Fibroblast of lung (primary cell): Measurements from ENCODE around the gene ANO1. TPM values are rescaled to one million over a fixed set of nuclear protein-coding genes. Genes with fewer than 3 reads are reported as not detected.

Experiments
- DNase-seq, 2 donors: peaks; one replicate each; pipeline versions ENCODE4 v3.0.0 to v3.0.0-alpha.2; 2010; ENCODE audit warnings: low read depth in 2 of 2
- H2AFZ ChIP-seq: 2 replicates; pipeline ENCODE4 v1.5.1; 2012; ENCODE audit warnings: low read length, control low read depth, inconsistent platforms
- H3K27ac ChIP-seq: 2 replicates; pipeline ENCODE4 v1.5.1; 2011; ENCODE audit warnings: low read length, control low read depth; ENCODE audit not compliant: insufficient read depth
- H3K27me3 ChIP-seq: 2 replicates; pipeline ENCODE4 v1.5.1; 2011; ENCODE audit warnings: mild to moderate bottlenecking, low read length; ENCODE audit not compliant: control insufficient read depth, insufficient read depth
- H3K36me3 ChIP-seq: 2 replicates; pipeline ENCODE4 v1.5.1; 2011; ENCODE audit warnings: low read length; ENCODE audit not compliant: control insufficient read depth, insufficient read depth
- H3K4me1 ChIP-seq: 2 replicates; pipeline ENCODE4 v1.5.1; 2011; ENCODE audit warnings: low read length; ENCODE audit not compliant: control insufficient read depth, insufficient read depth; ENCODE audit errors: extremely low read depth
- H3K4me2 ChIP-seq: 2 replicates; pipeline ENCODE4 v1.5.1; 2011; ENCODE audit warnings: low read length, control low read depth; ENCODE audit not compliant: insufficient read depth; ENCODE audit errors: extremely low read depth
- H3K4me3 ChIP-seq, 4 experiments: fragments of 200-600 bp in 1 of 4; sonication (generic) in 1 of 4; replicated peaks in 1 of 4; 2 replicates each; pipeline ENCODE4 v1.5.1; 2011 to 2016; ENCODE audit warnings: low read length in 4 of 4, low read depth in 3 of 4, mild to moderate bottlenecking in 3 of 4, control low read depth in 2 of 4, inconsistent platforms in 1 of 4, mixed read lengths in 1 of 4; ENCODE audit not compliant: insufficient read depth in 1 of 4; ENCODE audit errors: control extremely low read depth in 1 of 4
- H3K79me2 ChIP-seq: 2 replicates; pipeline ENCODE4 v1.5.1; 2012; ENCODE audit warnings: mild to moderate bottlenecking, low read length, inconsistent platforms; ENCODE audit not compliant: control insufficient read depth, insufficient read depth
- H3K9ac ChIP-seq: 2 replicates; pipeline ENCODE4 v1.5.1; 2011; ENCODE audit warnings: mild to moderate bottlenecking, low read length, control low read depth; ENCODE audit not compliant: insufficient read depth
- H3K9me3 ChIP-seq: 2 replicates; pipeline ENCODE4 v1.5.1; 2012; ENCODE audit warnings: low read depth, low read length; ENCODE audit not compliant: control insufficient read depth, insufficient read depth
- H4K20me1 ChIP-seq: 2 replicates; pipeline ENCODE4 v1.5.1; 2011; ENCODE audit warnings: low read length; ENCODE audit not compliant: control insufficient read depth, insufficient read depth; ENCODE audit errors: extremely low read depth
- CTCF ChIP-seq, 2 donors: IDR thresholded peaks in 1 of 2; conservative IDR thresholded peaks in 1 of 2; 1 replicate in 1 of 2; 2 replicates in 1 of 2; pipeline ENCODE4 v1.5.1; 2011 to 2012; ENCODE audit warnings: low read length in 2 of 2, control low read depth in 1 of 2, inconsistent platforms in 1 of 2, low read depth in 1 of 2, mild to moderate bottlenecking in 1 of 2
- EZH2 ChIP-seq: IDR thresholded peaks from 2 replicates; pipeline ENCODE4 v1.5.1; 2012; ENCODE audit warnings: low read length, control low read depth, mild to moderate bottlenecking; ENCODE audit errors: missing control alignments
- polyA plus RNA-seq, 2 donors: library from polyadenylated mRNA; depleted of rRNA in 1 of 2; stranded (reverse) in 1 of 2; unstranded in 1 of 2; fragments of >200 nt; gene quantifications; 2 replicates each; pipeline ENCODE4 v1.2.1, GENCODE V29; 2011 to 2012; ENCODE audit warnings: missing spikeins in 1 of 2
- total RNA-seq: library from RNA; depleted of rRNA; stranded (reverse); fragments of >200 nt; gene quantifications from 2 replicates; pipeline ENCODE4 v1.2.1, GENCODE V29; 2014

The ANO1 gene
- total and polyA plus RNA-seq, 2 donors (not counting 1 experiment from before 2014, with no cell fraction given) = 0.99 to 4.1 TPM

DNA sequence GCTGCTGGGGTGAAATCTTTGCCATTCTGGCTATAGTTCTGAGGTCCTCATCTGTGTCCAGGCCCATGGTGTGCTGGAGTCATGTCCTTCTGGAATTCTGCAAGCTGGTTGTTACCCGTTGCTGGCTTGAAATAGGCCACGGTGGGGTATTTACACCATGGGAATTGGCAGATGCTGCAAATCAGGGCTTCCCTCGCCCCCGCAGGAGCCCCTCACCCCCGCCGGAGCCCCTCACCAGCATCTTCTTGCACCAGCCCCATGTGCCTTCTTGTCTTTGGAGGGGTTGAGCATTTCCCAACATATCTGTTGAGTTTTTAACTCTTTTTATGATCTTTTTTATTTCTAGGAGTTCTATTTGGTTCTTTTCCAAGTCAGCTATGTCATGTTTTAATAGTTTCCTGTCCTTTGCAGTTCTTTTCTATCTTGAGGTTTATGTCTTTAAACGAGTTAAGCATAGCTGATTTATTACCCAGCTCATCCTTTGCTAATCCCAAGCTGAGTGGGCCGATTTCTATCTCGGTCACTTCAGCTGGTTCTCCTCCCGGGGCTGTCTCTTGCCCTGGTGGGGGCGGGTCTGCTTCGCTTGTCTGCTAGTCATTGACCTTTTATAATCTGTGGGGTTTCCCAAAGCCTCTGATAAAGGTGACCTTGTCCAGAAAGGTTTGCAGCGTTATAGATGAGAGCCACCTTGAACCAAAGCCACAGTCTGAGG, 17.6 kb downstream of the ANO1 start:
- TF ChIP-seq CTCF (conservative IDR thresholded peaks at IDR 0.05 in 1 of 2, IDR thresholded peaks at IDR 0.05 in 1 of 2; ENCODE audit: low read depth in 1 of 2, low read length in 2 of 2) = no peak
- TF ChIP-seq EZH2 = no peak
- Histone ChIP-seq H3K9me3 (no peaks in the 10 kb centered on the region), H3K9ac (no peak overlapping the region), H2AFZ (no peak overlapping the region), H3K36me3 (no peaks in the 10 kb centered on the region), H3K79me2 (no peaks in the 10 kb centered on the region), H3K27ac (no peak overlapping the region), H4K20me1 (no peaks in the 10 kb centered on the region), H3K4me1 (no peaks in the 10 kb centered on the region), H3K4me2 (no peak overlapping the region), H3K4me3 (no peak overlapping the region), H3K27me3 (peaks cover 5% of the 10 kb centered on the region)
- no peak for DNase-seq

- no peak for DNase-seq
- H4K20me1 ChIP-seq = no peaks in the 10 kb centered on the region
- no peak overlapping the region for H2AFZ ChIP-seq
- no peak overlapping the region for H3K9ac ChIP-seq
- no peaks in the 10 kb centered on the region for H3K4me1 ChIP-seq
- TF ChIP-seq EZH2 = no peak
- H3K27me3 ChIP-seq = peaks cover 2% of the 10 kb centered on the region
- no peak overlapping the region for H3K4me3 ChIP-seq
- no peaks in the 10 kb centered on the region for H3K36me3 ChIP-seq
- H3K79me2 ChIP-seq = no peaks in the 10 kb centered on the region
- H3K27ac ChIP-seq = no peak overlapping the region
- no peak overlapping the region for H3K4me2 ChIP-seq
- no peaks in the 10 kb centered on the region for H3K9me3 ChIP-seq
Observed at GRCh38 chr11:70097783-70098563, 19.9 kb downstream of the ANO1 start.

DNA sequence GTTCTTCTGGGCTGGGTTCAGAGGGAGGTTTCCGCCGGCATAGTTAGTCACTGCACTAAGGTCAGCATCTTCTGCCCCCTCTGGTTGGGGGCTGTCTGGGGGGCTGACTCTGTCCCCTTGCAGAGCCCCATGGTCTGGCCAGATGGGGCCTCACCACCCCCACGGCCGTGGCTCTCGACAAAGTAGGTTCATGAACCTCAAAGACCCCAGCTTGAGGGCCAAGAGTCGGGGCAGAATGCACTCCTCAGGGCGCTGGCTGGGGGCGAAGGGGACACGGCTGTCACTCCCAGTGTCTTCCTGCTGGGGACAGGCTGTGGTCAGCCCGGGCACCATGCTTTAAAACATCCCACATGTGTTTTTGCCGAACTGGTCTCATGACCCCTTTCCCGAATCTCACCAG, 20.8 kb downstream of the ANO1 start:
- H3K9me3 ChIP-seq = no peaks in the 10 kb centered on the region
- DNase-seq = no peak
- no peaks in the 10 kb centered on the region for H3K4me1 ChIP-seq
- no peaks in the 10 kb centered on the region for H3K36me3 ChIP-seq
- no peaks in the 10 kb centered on the region for H3K79me2 ChIP-seq
- H4K20me1 ChIP-seq = no peaks in the 10 kb centered on the region
- no peak overlapping the region for H3K4me2 ChIP-seq
- no peak overlapping the region for H2AFZ ChIP-seq
- H3K27me3 ChIP-seq = peaks cover 2% of the 10 kb centered on the region
- H3K4me3 ChIP-seq = no peak overlapping the region
- H3K27ac ChIP-seq = no peak overlapping the region
- H3K9ac ChIP-seq = no peak overlapping the region
- TF ChIP-seq CTCF (conservative IDR thresholded peaks at IDR 0.05 in 1 of 2, IDR thresholded peaks at IDR 0.05 in 1 of 2; ENCODE audit: low read depth in 1 of 2, low read length in 2 of 2) (no peak), EZH2 (no peak)
